Activated CD4-positive, CD25-positive, alpha-beta regulatory T cell treated with anti-CD3 and anti-CD28 coated beads, Interleukin-2, amount 50 U/mL, for 72 hours (primary cell): Measurements from ENCODE around the gene DUSP5.

Source experiments
- DNase-seq: peaks from one replicate; pipeline ENCODE4 v3.0.0; 2021

DUSP5 gene

GRCh38 chr10:110481919-110482318, 15.8 kb upstream of the DUSP5 start:
- DNase-seq = no peak

GRCh38 chr10:110483633-110484032, 14.1 kb upstream of the DUSP5 start:
- DNase-seq = no peak

DNA sequence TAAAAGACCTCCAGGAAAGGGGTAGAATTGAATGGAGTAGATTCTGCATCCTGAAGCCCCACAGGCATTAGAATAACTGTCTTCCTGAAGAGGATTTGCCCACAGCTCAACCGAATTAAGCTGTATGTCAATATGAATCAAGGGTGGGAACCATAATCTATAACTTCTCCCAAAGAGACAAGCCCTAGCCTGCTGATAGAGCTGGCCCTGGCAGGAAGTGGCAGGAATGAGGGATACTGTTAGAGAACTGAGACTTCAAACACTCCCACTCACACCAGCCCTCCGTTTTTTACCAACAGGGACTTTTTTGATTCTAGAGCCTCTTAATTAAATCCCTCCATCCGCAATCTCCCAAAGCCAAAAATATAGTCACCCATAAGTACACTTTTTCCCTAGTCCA, 12.2 kb upstream of the DUSP5 start:
- no peak for DNase-seq

- no peak for DNase-seq
Measured at GRCh38 chr10:110486680-110487410, 10.9 kb upstream of the DUSP5 start.

DNA sequence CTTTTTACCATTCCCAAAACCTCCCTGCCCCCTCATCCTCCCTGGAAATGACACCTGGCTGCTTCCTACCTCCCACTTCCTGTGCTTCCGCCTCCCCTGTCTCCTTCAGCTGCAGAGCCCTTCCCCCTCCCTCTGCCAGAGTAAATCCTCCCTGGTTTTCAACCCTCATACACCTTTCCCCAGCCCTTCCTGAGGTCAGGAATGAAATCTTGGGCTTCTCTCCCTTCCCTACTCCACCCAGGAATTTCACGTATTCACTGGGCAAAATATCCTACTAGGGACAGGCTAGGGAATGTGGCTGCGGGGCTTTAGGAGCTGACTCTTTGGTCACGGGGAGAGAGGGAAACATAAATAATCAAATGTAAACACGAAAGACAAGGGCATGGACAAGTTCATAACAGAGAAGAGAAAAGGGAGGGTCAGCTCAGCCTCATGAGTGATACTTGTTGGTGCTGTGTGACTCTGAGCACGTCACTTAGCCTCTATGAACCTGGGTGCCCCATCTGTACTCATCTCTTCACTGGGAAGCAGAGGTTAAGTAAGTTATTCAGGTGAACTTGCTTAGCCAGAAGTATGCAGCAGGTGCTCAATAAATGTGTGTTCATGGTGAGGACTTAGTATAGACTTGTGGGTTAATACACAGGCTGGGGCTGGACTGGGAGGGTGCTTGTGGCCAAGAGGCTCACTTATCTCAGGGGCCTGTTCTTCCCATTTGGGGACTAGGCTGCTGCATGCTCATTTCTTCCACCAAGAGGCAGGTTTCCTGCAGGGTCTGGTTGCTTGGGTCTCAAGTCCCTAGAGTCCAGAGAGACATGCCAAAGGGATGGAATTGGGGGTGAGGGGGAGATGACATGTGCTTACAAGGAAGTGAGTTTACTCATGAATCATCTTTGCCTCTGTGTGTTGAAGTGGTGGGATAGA, 10.0 kb upstream of the DUSP5 start:
- DNase-seq = no peak

DNA sequence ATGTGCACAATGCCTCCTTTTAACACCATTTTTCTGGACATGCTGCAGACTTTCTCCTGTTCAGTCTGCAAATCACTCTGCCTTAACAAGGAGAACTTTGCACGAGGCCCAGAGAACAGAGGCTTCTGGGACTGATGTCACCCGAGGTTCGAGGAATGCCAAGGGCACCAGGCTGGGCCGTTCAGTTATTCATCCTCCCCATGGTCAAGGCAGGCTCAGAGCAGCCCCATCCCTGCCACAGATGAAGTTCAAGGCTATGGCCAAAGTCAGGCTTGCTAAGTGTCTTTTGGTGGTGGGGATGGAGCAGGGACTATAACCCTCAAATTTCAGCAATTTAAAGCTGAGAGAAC, 9.4 kb upstream of the DUSP5 start:
- no peak for DNase-seq

- no peak for DNase-seq
Measured at GRCh38 chr10:110488940-110489339, 8.8 kb upstream of the DUSP5 start.

- DNase-seq = no peak
Measured at GRCh38 chr10:110490640-110491039, 7.1 kb upstream of the DUSP5 start.

GRCh38 chr10:110491346-110491745, 6.4 kb upstream of the DUSP5 start:
- DNase-seq = no peak

GRCh38 chr10:110492069-110492822, 5.5 kb upstream of the DUSP5 start:
- no peak for DNase-seq

- no peak for DNase-seq
Measured at GRCh38 chr10:110493832-110494426, 3.8 kb upstream of the DUSP5 start.

- DNase-seq = no peak
Measured at GRCh38 chr10:110494532-110494931, 3.2 kb upstream of the DUSP5 start.

DNA sequence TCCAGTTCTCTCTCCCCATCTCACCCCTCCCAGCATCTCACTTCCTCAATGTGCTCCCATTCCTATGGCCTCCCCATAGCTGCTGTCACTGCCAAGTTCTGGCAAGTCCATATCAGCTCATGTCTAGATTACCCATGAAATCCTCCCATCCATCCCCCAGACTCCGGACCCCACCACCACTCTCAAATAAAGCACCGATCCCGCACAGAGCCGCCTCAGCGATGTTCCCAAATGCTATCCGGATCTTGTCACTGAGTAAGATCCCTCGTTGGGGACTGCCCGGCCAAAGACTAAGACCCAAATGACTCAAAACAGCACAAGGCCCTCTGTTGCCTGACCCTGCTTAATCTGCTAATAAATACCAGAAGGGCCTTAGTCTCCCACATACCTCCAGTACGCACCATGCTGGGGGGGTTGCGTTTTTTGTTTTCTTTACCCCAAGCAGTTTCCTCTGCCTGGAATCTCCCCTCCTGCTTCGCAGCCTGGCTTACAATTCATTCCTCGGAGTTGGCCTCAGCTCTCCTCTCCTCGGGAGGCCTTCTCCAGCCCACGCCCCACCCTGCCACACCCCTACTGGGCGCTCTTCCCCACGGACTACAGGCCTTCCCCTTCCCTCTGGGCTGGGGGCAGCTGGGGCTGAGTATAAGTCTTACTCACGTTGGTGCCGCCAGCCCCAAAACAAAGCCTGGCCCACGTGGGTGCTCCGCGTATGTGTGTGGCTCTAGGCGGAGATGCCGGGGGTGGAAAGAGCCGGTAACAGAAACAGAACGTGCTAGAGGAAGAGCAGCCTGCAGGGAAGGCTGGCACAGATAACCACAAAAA, 1.8 kb upstream of the DUSP5 start:
- DNase-seq = peak; percentile 57

- DNase-seq = no peak
Measured at GRCh38 chr10:110496553-110497437, 912 bp upstream of the DUSP5 start.

DNA sequence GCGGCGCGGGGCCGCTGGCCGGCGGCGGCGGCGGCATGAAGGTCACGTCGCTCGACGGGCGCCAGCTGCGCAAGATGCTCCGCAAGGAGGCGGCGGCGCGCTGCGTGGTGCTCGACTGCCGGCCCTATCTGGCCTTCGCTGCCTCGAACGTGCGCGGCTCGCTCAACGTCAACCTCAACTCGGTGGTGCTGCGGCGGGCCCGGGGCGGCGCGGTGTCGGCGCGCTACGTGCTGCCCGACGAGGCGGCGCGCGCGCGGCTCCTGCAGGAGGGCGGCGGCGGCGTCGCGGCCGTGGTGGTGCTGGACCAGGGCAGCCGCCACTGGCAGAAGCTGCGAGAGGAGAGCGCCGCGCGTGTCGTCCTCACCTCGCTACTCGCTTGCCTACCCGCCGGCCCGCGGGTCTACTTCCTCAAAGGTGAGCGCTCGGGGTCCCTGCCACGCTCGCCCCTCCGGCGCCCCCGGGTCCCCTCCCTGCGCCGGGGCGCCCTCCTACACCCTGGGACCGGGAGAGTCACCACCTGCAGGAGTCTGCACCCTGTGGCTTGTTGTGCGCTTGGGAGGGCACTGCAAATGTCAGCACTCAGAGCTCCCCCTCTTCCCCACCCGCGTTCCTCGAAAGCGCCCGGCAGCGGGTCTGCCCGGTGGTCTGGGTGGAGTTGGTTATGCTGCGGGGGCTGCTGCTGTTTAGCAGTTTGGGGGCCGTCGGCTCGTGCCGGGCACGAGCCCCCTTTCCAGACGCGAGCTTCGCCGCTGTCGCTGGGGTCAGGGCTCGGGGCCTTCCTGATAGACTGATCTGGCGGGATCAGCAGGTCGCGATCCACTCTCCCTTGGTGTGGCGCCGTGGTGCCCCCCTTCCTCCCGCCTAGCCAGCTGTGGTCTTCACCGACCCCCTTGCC, 627 bp downstream of the DUSP5 start:
- peak; percentile 68 for DNase-seq

GRCh38 chr10:110498982-110499795, 1.5 kb downstream of the DUSP5 start:
- no peak for DNase-seq

DNA sequence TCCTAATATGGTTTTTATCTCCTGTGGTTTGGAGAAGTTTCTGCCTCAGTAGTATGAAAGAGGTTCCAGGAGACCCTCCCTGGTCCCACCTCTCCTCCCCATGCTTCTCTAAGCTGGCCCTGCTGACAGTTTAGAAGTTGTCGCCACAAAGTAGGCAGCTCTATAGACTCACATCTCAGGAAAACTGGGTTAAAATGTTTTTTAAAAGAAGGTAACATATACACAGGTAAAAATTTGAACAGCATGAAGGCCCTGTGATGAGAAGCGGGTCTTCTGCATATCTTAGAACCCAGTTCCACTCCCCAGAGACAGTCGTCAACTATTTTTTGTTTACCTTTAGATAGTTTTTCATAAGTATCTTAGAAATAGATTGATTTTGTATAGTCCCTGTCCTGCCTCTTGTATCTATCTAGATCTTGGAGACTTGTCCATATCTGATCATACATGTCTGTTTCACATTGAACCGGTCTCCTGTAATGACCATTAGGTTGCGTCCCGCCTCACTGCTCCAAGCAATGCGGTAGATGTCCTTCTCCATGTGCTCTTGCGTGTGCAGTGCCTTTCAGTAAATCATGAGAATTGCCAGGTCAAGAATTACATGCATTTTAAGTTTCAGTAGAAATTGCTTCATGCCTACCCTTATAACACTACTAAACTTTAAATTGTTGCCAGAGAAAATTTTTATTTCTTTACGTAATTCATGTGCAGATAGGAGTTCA, 2.2 kb downstream of the DUSP5 start:
- no peak for DNase-seq

GRCh38 chr10:110500515-110500905, 2.8 kb downstream of the DUSP5 start:
- DNase-seq = no peak
